Urothelium cell line (cell line): Measurements from ENCODE around the gene COL2A1.

Source experiments
- DNase-seq: peaks from one replicate; pipeline ENCODE4 v3.0.0; 2011; ENCODE audit warnings: low spot score, mixed read lengths
- FAIRE-seq: peaks from 2 replicates; lab custom pipeline; 2011; peaks lifted over from hg19 to GRCh38; lab: Jason Lieb, UNC

COL2A1 gene

DNA sequence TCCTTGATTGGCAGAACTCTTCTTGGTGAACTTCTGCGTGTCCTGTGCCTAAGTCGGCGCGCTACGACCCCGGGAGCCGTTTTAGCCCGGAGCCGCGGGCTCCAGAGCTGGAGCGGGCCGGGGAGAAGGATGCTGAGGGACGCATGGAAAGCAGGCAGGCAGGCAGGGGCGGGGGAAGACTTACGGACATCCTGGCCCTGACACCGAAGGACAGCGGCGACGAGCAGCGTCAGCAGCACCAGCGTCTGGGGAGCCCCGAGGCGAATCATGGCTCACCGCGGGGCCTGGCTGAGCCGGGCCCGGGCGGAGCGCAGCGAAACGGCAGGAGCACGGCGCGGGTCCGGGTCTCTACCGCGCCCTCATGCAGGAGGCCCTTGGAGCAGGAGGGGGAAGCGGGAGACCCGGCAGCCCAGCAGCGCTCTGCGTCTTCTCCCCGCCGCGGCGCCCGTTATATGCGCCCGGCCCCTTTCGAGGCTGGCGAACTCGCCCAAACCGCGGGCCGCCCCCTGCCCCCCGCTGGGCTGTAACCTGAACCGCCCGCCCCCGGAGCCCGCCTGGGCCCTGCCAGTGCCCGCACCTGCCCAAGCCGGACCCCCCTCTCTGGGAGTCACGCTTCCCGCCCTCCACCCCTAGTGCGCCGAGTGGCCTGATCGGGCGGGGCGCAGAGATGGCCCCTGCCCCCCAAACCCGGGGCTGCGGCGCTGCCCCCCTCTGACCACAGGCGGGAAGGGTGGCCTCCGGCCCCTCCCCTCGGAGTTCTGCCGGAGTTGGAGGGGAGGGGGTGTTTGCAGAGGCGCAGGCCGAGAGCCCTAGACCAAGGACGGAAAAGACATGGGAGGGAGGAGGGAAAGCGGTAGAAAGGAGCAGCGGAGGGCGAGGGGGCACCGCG lies at the start of gene COL2A1:
Gene COL2A1 (minus strand): TSS at position 424 of the 889 bp plus-strand sequence. CDS start 155 bp downstream, at position 269.
- FAIRE-seq (no peak), DNase-seq (no peak)

DNA sequence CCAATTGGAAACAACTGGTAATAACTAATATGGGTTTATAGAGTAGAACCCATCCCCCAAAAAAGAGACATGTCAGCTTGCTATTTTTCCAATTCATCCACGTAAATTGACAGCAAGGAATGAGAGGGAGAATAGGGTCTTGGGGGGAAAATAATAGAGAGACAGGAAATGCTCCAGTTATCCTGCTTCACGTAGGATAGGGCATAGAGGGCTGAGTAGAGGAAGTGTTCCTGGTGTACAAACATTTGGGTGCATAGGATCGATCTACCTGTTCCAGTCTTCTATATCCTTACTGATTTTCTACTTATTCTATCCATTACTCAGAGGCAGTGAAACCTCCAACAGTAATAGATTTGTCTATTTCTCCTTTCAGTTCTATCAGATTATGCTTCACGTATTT lies 49.6 kb upstream of the COL2A1 start:
- no peak for DNase-seq
- FAIRE-seq, result no peak

DNA sequence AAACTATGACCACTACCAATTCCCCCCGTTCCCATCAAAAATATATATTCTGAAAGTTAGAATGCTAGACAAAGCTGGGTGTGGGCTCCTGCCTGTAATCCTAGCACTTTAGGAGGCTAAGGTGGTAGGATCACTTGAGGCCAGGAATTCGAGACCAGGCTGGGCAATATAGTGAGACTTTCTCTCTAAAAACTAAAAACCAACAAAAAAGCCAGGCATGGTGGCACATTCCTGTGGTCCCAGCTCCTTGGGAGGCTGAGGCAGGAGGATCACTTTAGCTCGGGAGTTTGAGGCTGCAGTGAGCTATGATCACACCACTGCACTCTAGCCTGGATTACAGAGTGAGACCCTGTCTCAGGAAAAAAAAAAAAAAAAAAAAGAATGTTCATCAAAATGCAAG lies 48.8 kb upstream of the COL2A1 start:
- FAIRE-seq (no peak), DNase-seq (no peak)

DNA sequence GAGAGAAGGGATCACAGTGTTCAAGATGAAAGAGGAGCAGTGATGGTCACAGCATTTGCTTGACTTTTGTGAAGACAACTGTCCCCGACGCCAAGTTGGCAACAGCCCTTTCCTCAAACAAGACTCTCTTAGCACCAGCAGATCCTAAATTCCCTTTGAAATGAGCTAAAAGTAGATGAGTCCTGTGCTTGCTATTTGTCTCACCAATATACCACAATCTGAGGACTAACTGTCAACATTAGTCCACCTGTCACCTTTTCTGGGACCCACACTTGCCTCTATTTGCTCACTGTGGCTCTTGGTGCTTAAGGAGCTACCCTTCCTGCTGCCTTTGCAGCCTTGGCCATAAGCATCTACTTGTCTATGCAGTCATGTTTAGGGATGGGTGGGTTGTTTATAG lies 47.4 kb upstream of the COL2A1 start:
- DNase-seq, result no peak
- no peak for FAIRE-seq

DNA sequence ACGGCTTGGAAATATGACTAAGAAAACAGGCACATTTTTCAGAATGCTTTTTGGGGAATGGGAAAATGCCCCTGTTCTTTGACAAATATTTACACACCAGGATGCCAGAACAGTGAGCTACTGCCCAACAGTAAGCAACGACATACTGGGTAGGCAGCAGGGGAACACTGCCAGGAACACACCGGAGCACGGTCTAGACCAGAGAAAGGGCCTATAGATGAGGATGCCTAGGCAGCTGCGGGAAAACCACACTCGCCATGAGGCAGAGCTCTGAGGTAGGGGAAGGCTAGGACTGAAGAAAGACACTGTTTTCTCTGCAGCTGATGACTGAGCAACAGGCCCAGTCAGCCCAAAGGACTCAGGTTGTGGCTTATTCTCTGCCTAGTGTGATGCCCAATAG lies 45.9 kb upstream of the COL2A1 start:
- no peak for FAIRE-seq
- DNase-seq, result no peak

DNA sequence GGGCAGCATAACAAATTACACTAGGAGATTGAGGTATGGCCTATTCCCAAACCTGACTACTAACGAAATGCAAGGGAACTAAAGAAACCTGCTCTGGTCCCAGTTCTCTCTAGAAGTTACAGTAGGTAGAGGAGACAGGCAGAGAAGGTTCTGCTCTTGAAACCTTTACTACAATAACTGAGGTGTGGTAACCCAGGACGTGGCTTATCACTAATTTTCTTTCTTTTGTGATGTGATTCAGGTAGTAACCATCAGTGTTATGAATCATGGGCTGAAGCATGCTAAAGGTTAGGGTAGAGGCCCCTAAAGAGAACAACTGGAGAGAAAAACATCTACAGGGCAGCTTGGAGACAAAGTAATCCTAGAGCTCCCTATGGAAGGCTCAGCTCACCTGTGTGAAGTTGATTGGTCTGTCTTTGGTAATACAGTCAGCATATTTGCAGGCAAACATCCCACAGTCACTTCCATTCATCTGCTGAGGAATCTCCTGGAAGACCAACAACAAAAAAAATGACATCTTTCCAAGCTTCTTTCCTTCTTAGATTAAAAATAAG lies 41.8 kb upstream of the COL2A1 start:
- FAIRE-seq, result no peak
- DNase-seq, result no peak

DNA sequence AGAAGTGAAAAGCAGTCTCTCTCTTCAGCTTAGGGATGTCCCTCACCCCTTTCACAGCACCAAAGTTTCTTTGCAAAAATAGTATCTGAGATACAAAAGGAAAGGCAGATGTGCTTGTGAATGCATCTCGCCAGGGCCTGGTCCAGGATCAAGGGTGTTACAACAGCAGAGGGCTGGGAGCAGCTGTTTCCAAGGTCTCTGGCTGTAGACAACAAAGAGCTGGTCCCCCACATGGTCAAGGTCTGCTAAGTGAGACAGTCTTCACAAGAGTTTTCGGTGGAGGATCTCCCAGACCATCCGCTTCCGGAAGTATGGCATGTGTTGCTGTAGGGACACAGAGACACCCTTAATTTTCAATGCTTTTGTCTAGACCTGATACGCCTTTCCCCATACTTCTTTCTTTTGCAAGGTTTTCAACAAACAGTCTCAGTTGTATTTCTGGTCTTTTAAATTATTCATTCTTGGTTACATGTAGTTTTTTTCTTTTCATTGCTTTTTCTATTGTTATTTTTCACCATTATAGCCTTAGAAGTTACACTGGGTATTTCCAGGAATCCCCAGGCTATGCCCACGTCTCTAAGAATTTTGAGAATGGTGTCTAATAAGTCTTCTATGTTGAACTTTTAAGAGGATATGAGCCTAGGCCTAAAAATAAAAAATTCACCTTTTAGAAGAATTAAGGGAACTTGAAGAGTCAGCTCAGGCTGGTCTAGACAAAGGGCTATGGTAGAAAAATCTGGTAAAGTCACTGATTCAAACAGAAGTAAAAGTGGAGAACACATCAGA lies 41.0 kb upstream of the COL2A1 start:
- FAIRE-seq, result no peak
- no peak for DNase-seq

DNA sequence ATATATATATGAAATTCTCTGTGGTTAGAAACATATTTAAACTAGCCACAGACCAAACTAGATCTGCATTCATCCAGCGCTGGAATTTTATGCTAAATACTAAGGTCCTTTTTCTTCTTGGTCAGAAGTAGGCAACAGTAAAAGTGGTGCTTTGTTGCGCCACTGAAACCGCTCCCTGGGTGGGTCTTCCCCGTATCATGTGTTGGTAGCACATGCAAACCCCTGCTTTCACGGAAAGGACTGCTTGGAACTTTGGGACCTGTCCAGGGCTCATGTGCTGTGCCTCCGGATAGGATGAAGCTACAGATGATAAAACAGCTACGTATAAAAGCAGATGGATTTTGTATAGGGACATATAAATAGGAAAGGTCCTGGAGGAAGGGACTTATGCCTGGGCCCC lies 40.1 kb upstream of the COL2A1 start:
- DNase-seq (no peak), FAIRE-seq (no peak)

DNA sequence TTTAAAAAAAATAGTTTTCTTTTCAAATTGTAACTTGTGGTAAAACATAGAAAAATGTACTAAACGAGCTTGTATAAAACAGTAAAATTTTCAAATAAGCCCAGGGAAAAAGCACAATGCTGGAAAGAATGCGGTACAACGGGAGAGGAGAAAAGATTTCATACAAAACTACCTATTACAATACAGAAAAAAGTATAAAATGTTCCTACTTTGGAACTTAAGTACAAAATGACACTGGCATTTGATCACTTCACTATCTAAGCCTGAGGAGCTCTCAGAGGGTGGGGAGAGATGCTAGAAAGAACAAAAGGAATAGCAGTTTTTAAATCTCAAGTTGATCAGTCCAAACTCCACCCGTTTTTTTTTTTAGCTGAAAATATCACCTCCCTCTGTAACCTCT lies 39.5 kb upstream of the COL2A1 start:
- FAIRE-seq (no peak), DNase-seq (no peak)

DNA sequence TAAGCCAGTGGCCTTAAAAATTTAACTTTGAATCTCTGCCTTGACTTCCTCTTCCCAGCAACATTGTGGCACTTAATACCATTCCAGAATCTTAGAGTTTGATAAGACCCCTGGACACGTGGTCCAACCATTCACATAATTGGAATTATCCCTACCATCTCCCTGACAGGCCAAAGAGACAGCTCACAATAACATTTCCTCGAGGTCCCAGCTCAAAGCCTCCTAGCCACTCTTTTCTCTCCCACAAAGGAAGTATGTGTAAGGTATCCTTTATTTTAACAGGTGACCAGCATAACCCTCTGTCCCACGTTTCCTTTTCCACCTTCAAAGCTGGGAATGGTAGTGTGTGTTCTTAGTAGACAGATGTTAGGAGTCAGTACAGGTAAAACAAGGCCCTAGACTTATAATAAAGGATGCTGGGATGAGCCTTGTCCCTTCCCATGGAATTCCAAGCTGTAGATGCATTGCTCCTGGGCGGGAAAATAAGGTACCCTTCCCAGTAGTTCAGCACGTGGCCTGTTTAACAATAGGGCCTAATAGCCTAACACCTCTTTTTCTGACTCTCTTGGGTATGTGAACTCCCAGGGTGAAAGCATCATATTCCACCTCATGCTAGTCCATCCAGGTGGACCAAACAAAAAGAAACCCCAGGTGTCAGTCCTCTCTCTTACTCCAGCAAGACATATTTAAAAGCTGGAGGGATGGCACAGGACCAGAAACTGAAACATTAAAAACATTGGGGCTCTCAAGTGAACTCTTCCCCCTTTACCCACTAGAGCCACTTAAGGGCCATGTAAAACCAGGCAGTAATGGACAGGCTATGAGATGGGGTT lies 37.5 kb upstream of the COL2A1 start:
- no peak for FAIRE-seq
- no peak for DNase-seq

DNA sequence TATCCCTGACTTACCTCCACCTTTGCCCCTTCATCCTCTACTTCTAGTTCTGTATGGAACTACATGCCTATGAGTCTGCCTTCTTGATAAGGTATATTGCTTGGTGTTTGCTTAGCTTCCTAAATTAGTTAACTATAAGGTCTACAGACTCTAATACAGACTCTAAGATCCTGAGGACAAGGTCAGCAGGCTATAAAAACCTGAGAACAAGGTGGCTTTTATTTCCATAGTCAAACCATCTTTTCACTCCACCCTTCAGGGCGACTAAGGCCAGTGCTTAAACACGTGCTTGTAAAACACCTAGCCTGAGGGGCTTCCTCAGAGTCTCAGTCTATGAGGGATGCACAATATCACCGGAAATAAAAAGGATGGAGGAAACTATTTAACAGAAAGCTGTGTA lies 36.1 kb upstream of the COL2A1 start:
- no peak for DNase-seq
- no peak for FAIRE-seq

DNA sequence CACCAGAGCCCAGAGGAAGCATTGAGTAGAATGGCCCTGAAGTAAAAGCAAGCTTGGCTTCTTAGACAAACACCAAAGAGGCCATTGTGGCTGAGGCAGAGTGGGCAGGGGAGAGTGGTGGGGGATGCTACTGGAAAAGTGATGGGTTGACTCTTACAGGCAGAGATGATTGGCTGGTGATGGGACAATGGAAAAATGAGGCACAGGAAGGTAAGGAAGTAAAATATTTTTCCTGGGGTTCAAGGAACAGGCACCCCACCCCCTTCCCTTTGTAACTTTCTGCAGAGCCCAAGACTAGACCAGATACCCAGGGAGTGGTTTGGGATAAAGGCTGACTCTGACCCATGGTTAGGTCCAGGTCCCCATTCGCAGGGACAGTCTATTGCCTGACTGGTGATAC lies 34.9 kb upstream of the COL2A1 start:
- DNase-seq (no peak), FAIRE-seq (no peak)

DNA sequence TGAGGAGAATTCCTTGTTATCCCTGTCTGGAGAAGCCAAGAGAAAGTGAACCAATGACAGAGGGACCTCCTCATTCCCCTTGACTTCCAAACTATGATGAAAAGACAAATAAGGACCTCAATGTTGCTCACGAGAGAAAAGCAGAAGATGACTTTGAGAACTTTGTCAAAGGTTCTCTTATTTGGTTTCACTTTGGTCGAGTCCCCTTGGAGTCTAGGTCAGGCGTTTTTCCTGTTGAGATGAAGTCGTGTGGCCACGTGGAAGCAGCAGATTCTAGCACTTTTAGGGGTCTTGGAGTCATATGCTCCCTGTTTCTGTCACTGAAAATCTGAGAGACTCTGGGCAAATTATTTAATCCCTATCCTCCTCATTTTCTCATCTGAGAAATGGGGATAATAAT lies 33.8 kb upstream of the COL2A1 start:
- no peak for FAIRE-seq
- DNase-seq, result no peak

DNA sequence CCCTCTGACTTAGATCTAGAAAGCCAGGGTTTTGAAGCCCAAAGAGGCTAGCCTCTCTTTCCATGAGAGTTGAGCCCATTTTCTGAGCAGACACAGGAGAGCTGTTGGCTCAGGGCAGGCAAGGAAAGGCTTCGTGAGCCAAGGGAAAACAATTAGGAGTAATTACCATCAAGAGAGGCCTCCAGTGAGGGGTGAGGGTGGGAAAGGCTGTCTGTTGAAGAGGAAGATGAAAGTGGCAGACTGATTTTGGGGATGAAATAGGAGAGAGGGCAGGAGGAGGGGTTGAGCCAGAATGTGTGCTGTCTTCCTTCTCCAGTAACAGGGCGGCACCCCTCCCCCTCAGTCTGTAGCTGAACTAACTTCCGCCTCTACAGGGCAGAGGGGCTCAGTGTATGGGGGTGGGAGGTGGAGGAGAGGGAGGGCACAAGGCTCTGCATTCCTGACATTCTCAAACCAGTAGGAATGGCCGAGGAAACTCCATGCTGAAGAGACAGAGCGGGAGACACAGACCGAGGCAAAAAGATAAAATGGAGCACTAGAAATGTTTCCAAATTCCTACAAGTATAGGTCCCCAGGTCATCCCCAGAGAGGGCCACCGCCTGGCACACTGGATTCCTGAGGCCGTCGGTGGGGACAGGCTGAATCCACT lies 33.1 kb upstream of the COL2A1 start:
- FAIRE-seq (no peak), DNase-seq (peak; percentile 27)

DNA sequence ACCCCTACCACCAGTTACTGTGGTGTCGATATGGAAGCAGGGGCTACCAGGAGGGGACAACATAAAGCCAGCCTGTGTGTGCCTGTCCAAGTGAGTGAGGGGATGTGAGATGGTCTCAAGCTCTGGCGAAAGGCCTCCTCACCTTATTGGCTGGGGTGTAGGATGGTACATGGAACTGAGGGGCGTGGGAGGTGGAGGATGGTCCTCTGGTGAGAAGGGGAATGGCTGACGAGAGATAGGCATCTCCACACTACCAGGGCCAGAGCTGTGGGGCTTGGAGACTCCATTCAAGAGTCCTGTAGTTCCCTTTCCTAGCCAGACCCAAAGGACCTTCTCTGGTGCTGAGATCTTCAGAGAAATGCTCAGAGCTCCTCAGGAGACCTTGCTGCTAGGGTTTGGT lies 32.5 kb upstream of the COL2A1 start:
- no peak for DNase-seq
- FAIRE-seq, result no peak

DNA sequence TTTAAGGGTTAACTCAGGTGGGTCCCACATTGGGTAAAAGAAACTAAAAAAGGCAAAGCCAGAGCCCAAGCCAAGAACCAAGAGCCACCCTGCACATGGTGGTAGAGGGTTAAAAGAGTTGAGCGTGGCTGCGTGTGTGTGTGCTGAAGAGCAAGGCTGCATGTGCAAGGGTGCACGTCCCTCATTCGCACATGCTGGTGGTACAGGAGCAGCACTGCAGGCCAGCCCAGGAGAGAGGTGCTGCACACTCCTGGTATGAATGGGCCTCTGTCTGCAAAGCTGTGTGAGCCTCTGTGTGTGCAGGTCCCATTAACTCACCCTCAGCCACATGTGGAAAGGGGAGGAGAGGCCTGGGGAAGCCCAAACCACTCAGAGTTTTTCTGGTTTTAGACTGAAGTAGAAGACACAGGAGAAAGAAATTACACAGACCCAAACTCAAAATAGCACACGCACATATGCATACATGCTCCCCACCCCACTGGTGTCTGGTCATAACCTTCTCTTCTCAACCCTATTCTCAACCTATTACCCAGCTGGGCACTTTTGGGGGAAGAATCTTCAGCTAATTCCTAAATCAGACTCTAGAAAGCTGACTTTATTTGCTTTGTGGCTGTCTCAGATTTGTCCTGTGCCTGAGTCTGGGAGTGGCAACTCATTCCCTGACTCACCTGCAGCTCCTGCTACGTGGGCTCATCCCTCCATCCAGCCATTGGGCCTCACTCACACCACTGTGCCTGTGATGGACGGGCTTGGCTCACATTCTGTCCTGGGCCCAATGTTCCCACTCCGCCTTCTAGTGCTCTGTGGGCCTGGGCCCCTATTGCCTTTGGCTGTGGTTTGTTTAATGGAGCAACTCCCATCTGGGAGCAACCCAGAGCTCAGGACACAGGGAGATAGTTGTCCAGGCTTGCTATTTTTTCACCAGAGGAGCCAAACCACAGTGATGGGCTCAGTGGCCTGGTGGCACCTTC lies 30.8 kb upstream of the COL2A1 start:
- DNase-seq (no peak), FAIRE-seq (no peak)

DNA sequence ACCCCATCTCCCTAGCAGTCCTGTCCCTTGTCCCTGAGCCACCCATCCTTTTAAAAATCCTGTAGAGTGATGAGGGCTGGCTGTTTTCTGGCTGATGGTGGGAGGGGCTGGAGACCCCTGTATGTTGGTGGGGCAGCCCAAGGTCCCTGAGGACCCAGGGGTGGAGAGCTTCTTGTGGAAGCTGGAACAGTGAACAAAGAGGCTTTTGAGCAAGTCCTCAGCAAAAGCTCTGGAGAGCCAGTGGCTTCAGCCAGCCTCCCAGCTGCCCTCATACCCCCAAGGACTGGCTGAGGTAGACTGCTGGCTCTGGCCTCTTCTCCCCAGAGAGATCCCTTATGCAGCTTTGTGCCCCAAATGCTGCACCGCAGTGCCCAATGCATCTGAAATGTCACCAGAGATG lies 29.2 kb upstream of the COL2A1 start:
- no peak for DNase-seq
- no peak for FAIRE-seq

DNA sequence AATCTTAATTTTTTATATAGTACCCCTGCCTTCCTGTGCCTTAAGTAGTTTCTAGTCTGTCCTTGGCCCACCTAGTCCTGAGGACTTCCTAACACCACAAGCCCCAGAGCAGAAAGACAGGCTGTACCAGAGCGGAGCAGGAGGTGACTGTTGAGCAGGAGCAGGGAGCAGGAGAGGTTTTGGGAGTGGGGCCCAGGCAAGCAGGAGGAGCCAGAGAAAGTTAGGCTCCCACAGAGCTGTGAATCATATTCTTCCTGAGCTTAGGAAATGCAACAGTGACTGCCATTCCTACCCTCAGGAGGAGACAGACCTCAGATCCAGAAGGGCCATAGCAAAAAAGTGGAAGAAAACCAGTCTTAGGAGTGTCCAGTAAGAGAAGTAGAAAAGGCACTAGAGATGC lies 28.3 kb upstream of the COL2A1 start:
- FAIRE-seq, result no peak
- DNase-seq, result no peak
